Measurements from ENCODE around the gene AMD1. TPM values are rescaled to one million over a fixed set of nuclear protein-coding genes. Genes with fewer than 3 reads are reported as not detected.
A peak's percentile ranks its signal among the peaks of the same experiment; 100 is the strongest.

The AMD1 gene
- 10 to 100 TPM; 21.3 to 64.1 (median 46.8) TPM for total RNA-seq
- polyA plus RNA-seq = 10 to 100 TPM; 15.4 to 62.5 (median 19.3) TPM
- long read RNA-seq, donor 1, full-length matches to known transcripts = 22 of 22 reads
- long read RNA-seq, donor 1, partial matches to known transcripts = 0 of 22 reads
- long read RNA-seq, donor 1, other reads (novel, unspliced or antisense) = 0 of 22 reads
- long read RNA-seq, donor 2, transcript AMD1-204 (9 exons, 3,438 nt) = major isoform, 12 of 13 reads
- long read RNA-seq, donor 2, partial matches to known transcripts = 0 of 13 reads
- long read RNA-seq, donor 2, other reads (novel, unspliced or antisense) = 0 of 13 reads
- long read RNA-seq, donor 3, transcript AMD1-204 (9 exons, 3,438 nt) = major isoform, 10 of 30 reads
- long read RNA-seq, donor 3, partial matches to known transcripts = 20 of 30 reads
- long read RNA-seq, donor 3, other reads (novel, unspliced or antisense) = 0 of 30 reads
- long read RNA-seq, donor 4, transcript AMD1-204 (9 exons, 3,438 nt) = major isoform, 15 of 18 reads
- long read RNA-seq, donor 4, partial matches to known transcripts = 1 of 18 reads
- long read RNA-seq, donor 4, other reads (novel, unspliced or antisense) = 2 of 18 reads
- long read RNA-seq, donor 5, transcript AMD1-204 (9 exons, 3,438 nt) = major isoform, 58 of 66 reads
- long read RNA-seq, donor 5, partial matches to known transcripts = 1 of 66 reads
- long read RNA-seq, donor 5, other reads (novel, unspliced or antisense) = 6 of 66 reads
- long read RNA-seq, donor 6, transcript AMD1-204 (9 exons, 3,438 nt) = major isoform, 13 of 18 reads
- long read RNA-seq, donor 6, partial matches to known transcripts = 0 of 18 reads
- long read RNA-seq, donor 6, other reads (novel, unspliced or antisense) = 5 of 18 reads
- long read RNA-seq, donor 7, transcript AMD1-204 (9 exons, 3,438 nt) = major isoform, 7 of 13 reads
- long read RNA-seq, donor 7, partial matches to known transcripts = 0 of 13 reads
- long read RNA-seq, donor 7, other reads (novel, unspliced or antisense) = 6 of 13 reads
- long read RNA-seq, donor 8, transcript AMD1-204 (9 exons, 3,438 nt) = major isoform, 12 of 12 reads
- long read RNA-seq, donor 8, partial matches to known transcripts = 0 of 12 reads
- long read RNA-seq, donor 8, other reads (novel, unspliced or antisense) = 0 of 12 reads
- long read RNA-seq, donor 9, transcript AMD1-204 (9 exons, 3,438 nt) = major isoform, 8 of 8 reads
- long read RNA-seq, donor 9, partial matches to known transcripts = 0 of 8 reads
- long read RNA-seq, donor 9, other reads (novel, unspliced or antisense) = 0 of 8 reads
- long read RNA-seq, donor 10, partial matches to known transcripts = 0 of 4 reads
- long read RNA-seq, donor 10, other reads (novel, unspliced or antisense) = 0 of 4 reads

DNA sequence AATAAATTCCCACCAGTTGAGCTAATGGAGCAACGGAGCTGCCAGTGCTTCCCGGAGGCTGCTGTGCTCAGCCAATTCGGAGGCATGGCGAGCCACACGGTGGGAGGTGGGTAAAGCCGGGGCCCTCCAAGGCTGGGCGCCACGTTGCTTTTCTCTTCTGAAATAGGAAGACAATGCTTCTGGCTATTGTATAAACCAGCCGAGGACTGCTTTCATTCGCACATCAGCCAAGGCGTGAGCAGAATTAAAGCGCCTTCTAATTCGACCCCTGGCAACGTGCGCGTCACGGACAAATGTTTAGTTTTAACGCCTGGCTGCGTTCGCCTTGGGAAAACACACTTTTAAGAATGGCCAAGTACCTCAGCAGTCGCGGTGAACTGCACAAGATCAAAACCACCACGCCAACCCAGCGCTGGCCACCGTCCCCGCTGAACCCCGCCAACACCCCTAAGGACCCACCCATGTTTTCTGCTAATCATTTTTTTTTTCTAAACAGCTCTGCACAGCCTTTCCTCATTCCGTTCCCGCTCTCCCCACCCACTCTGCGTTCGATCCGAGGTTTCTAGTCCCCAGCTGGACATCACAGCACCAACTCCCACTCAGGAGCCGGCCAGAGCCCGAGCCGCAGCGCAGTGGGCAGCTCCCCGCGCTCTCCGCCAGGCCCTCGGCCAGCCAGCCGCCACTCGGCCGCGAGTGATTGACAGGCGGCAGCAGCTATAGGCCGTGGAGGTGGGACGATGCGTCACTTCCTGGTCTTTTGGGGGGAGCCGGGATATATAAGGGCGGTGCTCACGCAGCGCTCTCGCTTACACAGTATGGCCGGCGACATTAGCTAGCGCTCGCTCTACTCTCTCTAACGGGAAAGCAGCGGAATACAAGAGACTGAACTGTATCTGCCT, at the start of gene AMD1:
Gene AMD1 (plus strand): TSS at position 805 of the 899 bp plus-strand sequence. CDS start 321 bp downstream, outside the sequence.
- H3K27ac ChIP-seq = peak within 1 kb of the TSS; percentile 77 to 97 (median 95)
- WGBS, 4 donors = 0 to 1% (median 0%) methylated on average over 56 to 59 of the region's 59 CpGs
- TF ChIP-seq POLR2A (IDR thresholded peaks at IDR 0.05) (peak; percentile 99), CTCF (IDR thresholded peaks at IDR 0.05) (peak in 3 of 6 experiments; percentile 19 to 30 (median 29))
- DNase-seq = peak; percentile 96 to 99 (median 98)
- no peaks in the 10 kb centered on the region for H3K27me3 ChIP-seq
- no peaks in the 10 kb centered on the region for H3K36me3 ChIP-seq (replicated peaks in 1 of 2)
- intact Hi-C loops (cut with DNase I) = loop anchor here in 1 of 2 donors (10.0 kb wide), 1 partner anchor 81 kb away; the partner anchor contains the start of gene GTF3C6
- H3K4me1 ChIP-seq (replicated peaks in 1 of 2) = peaks cover 7 to 33% of the 10 kb centered on the region in 2 donors
- H3K9me3 ChIP-seq (replicated peaks in 1 of 3) = no peaks in the 10 kb centered on the region
- peak within 1 kb of the TSS; percentile 57 to 96 (median 71) for H3K4me3 ChIP-seq

GRCh38 chr6:110826236-110827129, 48.1 kb upstream of the AMD1 start:
- Histone ChIP-seq H3K27ac (peak overlapping the region in 3 of 5 donors; percentile 17 to 65 (median 55)), H3K4me3 (no peak overlapping the region), H3K27me3 (no peaks in the 10 kb centered on the region), H3K36me3 (replicated peaks in 1 of 2) (no peaks in the 10 kb centered on the region), H3K9me3 (replicated peaks in 1 of 3) (no peaks in the 10 kb centered on the region), H3K4me1 (replicated peaks in 1 of 2) (peaks cover 6 to 12% of the 10 kb centered on the region in 2 donors)
- DNase-seq = peak in 1 of 7 donors; percentile 9
- TF ChIP-seq CTCF (IDR thresholded peaks at IDR 0.05) (no peak), POLR2A (IDR thresholded peaks at IDR 0.05) (no peak)
- 70 to 72% (median 71%) methylated on average over 9 of the region's 9 CpGs for WGBS, 4 donors
- intact Hi-C loops (cut with DNase I) = no loop called here

- H3K4me3 ChIP-seq = no peak overlapping the region
- no peaks in the 10 kb centered on the region for H3K36me3 ChIP-seq (replicated peaks in 1 of 2)
- intact Hi-C loops (cut with DNase I) = no loop called here
- TF ChIP-seq POLR2A (IDR thresholded peaks at IDR 0.05) = no peak
- no peak for TF ChIP-seq CTCF (IDR thresholded peaks at IDR 0.05)
- no peak overlapping the region for H3K27ac ChIP-seq
- 59 to 86% (median 71%) methylated on average over 1 of the region's 1 CpG for WGBS, 4 donors
- H3K4me1 ChIP-seq (replicated peaks in 1 of 2) = no peaks in the 10 kb centered on the region
- no peaks in the 10 kb centered on the region for H3K9me3 ChIP-seq (replicated peaks in 1 of 3)
- no peak for DNase-seq
- H3K27me3 ChIP-seq = no peaks in the 10 kb centered on the region
Observed at GRCh38 chr6:110828396-110828795, 46.2 kb upstream of the AMD1 start.
